GM18502 (cell line): ENCODE measurements around the gene RAB4A.
A peak's percentile ranks its signal among the peaks of the same experiment; 100 is the strongest.
"Not testable (repeated sequence)": the region's sequence is repeated elsewhere in the genome, so short reads cannot be mapped to it uniquely, and the experiment has no call there.

ENCODE experiments used
- ATAC-seq: cut with Tn5 transposase; IDR thresholded peaks from one replicate; pipeline ENCODE4 v1.9.1; 2021; ENCODE audit warnings: mild to moderate bottlenecking; ENCODE audit not compliant: unreplicated experiment, poor library complexity

Gene RAB4A

DNA sequence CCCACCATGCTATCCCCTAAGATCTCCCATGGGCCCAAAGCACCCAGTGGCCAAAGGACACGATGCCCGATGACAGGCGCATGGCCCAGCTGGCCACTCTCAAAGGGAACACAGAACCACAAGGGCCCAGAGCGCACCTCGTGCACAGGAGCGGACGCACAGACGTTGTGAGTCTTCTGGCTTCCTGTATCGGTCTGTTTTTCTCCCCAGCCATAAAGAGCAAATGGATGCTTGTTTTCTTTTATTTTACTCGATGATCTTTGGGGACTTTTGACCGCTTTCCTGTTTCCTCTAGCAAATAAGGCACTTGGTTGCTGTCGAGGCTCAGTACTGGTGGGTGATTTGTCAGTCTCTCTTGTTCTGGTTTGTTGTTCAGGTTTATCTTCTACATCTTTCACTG, 55.7 kb downstream of the RAB4A start:
- no peak for ATAC-seq

GRCh38 chr1:229327765-229328164, 56.9 kb downstream of the RAB4A start:
- ATAC-seq, result not testable (repeated sequence)

- no peak for ATAC-seq
Observed at GRCh38 chr1:229328598-229329362, 57.9 kb downstream of the RAB4A start.

GRCh38 chr1:229334269-229334668, 63.4 kb downstream of the RAB4A start:
- no peak for ATAC-seq

DNA sequence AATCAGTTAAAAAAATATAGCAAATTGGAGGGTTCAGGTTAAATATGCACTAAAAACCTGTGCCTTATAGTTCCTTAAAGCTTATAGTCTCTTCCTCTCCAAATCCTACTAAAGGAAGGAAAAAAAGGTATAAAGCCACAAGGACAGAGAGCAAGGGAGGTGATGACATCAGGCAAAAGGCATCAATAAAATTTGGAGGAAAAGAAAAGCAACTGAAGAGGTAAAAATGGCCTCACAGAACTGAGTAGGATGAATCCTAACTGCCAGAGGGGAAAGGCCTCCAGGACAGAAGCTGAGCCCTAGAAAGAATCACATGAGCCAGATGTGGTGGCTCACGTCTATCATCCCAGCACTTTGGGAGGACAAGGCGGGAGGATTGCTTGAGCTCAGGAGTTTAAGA, 63.8 kb downstream of the RAB4A start:
- ATAC-seq, result no peak

GRCh38 chr1:229336345-229336744, 65.4 kb downstream of the RAB4A start:
- no peak for ATAC-seq

- no peak for ATAC-seq
Observed at GRCh38 chr1:229339086-229339485, 68.2 kb downstream of the RAB4A start.

DNA sequence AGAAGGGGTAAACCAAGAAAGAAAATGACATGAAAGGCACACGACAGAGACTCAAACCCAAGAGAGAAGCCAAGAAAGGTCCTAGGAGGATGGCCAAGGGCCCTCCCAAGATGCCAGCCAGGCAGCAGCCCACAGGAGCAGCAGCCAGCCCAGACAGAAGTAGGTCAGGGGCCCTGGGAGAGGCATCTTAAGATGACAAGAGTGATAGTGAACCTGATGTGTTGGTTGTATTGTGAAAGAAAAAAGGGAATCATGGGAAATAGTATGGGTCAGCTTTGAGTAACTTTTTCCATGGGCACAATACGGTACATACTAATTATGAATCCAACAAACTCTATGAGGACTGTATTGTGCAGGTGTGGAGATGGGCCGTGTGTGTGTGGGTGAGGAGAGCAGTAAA, 68.6 kb downstream of the RAB4A start:
- ATAC-seq, result no peak

DNA sequence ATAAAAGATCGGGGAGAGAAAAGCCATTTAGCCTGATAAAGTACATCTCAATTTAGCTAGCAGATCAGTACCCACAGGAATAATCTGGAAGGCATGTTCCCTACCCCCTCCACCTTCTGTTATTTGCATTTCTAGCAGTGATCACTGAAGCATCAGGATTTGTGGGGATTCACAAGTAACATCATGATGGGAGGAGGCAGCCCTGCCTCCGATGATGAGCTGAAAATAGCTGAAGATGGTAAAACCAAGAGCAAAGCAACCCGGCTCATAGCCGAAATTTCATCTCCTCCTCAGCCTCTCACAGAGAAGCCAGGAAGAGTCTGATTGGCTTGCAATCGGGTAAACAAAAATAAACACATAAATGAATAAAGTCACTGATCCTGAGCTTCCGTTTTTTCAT, 69.6 kb downstream of the RAB4A start:
- no peak for ATAC-seq

DNA sequence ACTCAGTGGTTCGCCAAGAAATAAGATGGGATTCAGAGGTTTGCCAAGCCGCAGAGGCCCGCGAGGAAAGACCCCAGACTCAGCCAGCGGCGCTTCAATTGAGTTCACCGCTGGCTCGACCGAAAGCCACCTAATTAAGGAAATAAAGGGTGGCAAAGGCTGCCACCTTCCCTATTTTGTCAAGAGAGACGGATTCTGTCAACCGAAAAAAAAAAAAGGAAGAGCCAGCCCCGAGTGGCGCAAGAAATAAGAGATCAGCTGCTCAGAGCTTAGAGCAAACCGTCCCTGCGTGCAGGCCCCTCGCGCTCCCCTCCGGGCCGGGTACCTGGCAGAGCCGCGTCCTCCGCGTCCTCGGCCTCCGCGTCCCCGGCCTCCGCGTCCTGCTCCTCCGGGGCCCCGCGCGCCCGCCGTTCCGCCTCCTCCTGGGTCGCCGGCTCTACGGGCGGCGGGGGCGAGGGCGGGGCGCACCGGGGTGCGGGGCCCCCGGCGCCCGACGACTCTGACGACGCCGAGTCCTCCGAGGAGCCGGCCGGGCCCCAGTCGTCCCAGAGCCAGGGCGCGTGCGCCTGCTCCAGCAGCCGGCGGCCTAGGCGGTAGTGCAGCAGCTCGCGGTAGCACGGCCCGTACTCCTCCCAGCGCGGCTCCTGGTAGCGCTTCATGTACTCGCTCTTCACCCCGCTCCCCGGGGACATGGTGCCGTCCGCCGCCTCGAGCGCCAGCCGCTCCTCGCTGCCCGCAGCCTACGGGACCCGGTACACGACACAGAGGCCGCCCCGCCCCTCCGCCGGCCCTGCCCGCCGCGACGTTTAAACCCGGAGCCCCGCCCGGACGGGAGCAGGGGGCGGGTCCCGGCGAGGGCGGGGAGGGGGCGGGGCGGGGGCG, 71.1 kb downstream of the RAB4A start:
- ATAC-seq, result peak; percentile 73

- ATAC-seq, result peak; percentile 38
Observed at GRCh38 chr1:229342656-229343569, 72.0 kb downstream of the RAB4A start, which contains the start of gene CCSAP. Gene CCSAP (minus strand): TSS chr1:229343047. CDS start chr1:229342465, 582 bp downstream.

DNA sequence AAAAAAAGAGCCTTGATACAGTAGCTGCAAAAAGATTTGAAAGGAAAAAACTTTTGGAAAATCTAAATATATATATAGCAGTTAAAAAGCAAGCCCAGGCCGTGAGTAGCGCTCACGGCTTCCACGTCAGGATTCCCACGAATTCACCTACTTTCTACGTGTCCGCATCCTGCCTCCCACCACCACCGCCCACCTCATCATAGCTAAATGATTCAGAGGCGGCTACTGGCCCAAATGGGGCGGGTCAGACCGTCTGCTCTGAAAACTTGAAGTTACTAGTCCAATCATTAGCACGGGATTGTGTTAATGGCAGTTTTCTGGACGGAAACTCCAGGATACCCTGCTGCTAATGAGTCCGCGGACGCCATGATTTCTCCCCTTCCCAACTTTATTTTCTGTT, 73.2 kb downstream of the RAB4A start:
- no peak for ATAC-seq

DNA sequence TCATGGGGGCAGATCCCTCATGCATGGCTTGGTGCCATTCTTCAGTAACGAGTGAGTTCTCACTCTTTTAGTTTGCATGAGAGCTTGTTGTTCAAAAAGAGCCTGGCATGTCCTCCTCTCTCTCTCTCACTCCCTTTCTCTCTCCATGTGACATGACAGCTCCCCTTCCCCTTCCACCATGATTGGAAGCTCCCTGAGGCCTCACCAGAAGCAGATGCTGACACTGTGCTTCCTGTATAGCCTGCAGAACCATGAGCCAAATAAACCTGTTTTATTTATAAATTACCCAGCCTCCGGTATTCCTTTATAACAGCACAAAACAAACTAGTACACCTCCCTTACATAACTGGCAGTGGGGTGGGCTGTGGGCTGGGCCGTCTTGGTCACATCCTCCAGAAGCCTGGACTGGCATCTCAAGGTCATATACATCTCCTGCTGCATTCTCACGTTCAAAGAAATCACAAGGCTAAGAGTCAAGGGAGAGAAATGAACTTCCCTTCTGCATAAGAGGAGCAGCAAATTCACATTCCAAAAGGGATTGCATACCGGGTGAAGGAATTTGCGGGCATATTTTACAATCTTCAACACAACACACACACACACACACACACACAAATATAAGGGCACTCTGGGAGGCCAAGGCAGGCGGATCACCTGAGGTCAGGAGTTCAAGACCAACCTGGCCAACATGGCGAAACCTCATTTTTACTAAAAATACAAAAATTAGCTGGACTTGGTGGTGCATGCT, 74.2 kb downstream of the RAB4A start:
- no peak for ATAC-seq

DNA sequence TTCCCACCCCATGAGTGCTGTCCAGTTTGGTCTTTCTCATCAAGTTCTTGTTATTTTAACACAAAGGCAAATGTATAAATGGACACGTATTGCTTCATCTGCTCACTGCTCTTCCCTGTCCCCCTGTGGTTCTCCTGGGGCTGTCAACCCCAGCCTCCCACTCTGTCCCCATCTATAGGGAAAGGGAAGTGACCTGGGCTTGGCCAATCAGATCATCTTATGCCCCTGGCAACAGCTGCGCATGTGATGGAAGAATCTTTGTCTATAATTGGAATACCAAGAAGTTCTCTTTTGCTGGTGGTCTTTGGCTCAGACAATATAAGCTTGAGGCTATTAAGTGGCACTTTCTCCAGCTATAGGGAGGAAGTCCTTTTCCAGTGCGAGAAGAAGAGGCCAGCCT, 76.6 kb downstream of the RAB4A start:
- ATAC-seq, result no peak

- ATAC-seq, result no peak
Observed at GRCh38 chr1:229349463-229350385, 78.8 kb downstream of the RAB4A start.

GRCh38 chr1:229352975-229353374, 82.1 kb downstream of the RAB4A start:
- ATAC-seq, result no peak

GRCh38 chr1:229354226-229354625, 83.3 kb downstream of the RAB4A start:
- no peak for ATAC-seq
